ENCODE measurements around the gene SETDB1.

DNA sequence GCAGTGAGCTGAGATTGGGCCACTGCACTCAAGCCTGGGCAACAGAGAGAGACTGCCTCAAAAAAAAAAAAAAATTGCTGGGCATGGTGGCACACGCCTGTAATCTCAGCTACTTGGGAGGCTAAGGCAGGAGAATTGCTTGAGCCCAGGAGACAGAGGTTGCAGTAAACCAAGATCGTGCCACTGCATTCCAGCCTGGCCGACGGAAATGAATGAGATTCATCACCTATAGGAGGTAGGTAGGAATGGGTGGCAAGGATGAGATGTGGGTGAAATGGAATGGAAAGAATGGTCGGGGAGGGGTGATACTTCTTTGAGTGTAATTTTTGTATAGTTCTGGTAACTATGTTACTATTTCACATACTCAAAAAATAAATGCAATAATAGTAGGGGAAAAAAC, 23.8 kb upstream of the SETDB1 start:
- TF ChIP-seq, protein P1, sequence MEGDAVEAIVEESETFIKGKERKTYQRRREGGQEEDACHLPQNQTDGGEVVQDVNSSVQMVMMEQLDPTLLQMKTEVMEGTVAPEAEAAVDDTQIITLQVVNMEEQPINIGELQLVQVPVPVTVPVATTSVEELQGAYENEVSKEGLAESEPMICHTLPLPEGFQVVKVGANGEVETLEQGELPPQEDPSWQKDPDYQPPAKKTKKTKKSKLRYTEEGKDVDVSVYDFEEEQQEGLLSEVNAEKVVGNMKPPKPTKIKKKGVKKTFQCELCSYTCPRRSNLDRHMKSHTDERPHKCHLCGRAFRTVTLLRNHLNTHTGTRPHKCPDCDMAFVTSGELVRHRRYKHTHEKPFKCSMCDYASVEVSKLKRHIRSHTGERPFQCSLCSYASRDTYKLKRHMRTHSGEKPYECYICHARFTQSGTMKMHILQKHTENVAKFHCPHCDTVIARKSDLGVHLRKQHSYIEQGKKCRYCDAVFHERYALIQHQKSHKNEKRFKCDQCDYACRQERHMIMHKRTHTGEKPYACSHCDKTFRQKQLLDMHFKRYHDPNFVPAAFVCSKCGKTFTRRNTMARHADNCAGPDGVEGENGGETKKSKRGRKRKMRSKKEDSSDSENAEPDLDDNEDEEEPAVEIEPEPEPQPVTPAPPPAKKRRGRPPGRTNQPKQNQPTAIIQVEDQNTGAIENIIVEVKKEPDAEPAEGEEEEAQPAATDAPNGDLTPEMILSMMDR (conservative IDR thresholded peaks at IDR 0.05): no peak
- TF ChIP-seq EZH2 (IDR thresholded peaks at IDR 0.05; ENCODE audit: low read depth): no peak
